Muscle of back (tissue), 13 donors: Measurements from ENCODE around the gene OOSP2. TPM values are rescaled to one million over a fixed set of nuclear protein-coding genes. Genes with fewer than 3 reads are reported as not detected.
"Not testable (repeated sequence)": the region's sequence is repeated elsewhere in the genome, so short reads cannot be mapped to it uniquely, and the experiment has no call there.

Experiments
- DNase-seq, 3 donors: peaks; one replicate each; pipeline versions ENCODE4 v3.0.0 to v3.0.0-alpha.2; 2013
- long read RNA-seq, 9 donors: transcript quantifications; one replicate each; lab custom pipeline, GENCODE V29; 2026
- polyA plus RNA-seq, 10 donors: library from polyadenylated mRNA; unstranded; fragments of 120-200 nt; gene quantifications; one replicate each; pipeline ENCODE4 v1.2.1, GENCODE V29; 2013; ENCODE audit not compliant: insufficient read length in 10 of 10

Gene OOSP2, protein sequence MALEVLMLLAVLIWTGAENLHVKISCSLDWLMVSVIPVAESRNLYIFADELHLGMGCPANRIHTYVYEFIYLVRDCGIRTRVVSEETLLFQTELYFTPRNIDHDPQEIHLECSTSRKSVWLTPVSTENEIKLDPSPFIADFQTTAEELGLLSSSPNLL
- not detected for polyA plus RNA-seq
- long read RNA-seq, donor 1, result 0 reads
- long read RNA-seq, donor 2, result 0 reads
- long read RNA-seq, donor 3, result 0 reads
- long read RNA-seq, donor 4, result 0 reads
- long read RNA-seq, donor 5, result 0 reads
- long read RNA-seq, donor 6, result 0 reads
- long read RNA-seq, donor 7, result 0 reads
- long read RNA-seq, donor 8, result 0 reads
- long read RNA-seq, donor 9, result 0 reads

DNA sequence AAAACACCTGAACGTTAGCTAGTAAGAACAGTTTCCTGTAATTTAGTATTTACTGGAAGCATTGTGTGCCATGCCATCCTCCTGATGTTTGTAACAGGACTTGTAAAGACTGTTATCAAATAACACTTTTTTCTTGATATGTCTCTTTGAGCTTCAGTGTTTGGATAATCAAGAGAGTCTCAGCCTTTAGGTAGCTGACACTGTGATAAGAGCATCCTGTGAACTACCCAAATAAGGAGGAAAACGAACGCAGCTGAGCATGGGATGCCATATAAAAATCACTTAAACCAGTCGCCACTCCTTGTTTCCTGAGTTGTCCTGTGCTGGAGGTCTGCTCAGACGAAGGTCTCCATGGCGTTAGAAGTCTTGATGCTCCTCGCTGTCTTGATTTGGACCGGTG is at the start of gene OOSP2:
TSS of gene OOSP2 (plus strand) at position 301 of the 400 bp plus-strand sequence. CDS start at position 352, 51 bp downstream.
- DNase-seq, result no peak

DNA sequence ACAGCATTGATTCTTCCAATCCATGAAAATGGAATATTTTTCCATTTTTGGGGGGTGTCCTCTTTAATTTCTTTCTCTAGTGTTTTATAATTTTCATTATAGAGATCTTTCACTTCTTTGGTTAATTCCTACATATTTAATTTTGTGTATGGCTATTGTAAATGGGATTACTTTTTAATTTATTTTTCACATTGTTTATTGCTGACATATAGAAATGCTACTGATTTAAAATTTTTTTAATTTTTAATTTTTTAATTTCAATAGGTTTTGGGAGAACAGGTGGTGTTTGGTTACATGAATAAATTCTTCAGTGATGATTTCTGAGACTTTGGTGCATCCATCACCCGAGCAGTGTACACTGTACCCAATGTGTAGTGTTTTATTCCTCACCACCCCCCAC is 49.8 kb upstream of the OOSP2 start:
- DNase-seq, result no peak

DNA sequence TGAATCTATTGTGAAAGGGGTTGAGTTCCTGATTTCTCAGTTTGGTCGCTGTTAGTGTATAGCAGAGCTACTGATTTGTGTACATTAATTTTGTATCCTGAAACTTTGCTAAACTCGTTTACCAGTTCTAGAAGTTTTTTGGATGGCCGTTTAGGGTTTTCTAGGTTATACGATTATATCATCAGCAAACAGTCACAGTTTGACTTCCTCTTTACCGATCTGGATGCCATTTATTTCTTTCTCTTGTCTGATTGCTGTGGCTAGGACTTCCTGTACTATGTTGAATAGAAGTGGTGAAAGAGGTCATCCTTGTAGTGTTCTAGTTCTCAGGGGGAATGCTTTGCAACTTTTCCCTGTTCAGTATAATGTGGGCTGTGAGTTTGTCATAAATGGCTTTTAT is 47.8 kb upstream of the OOSP2 start:
- no peak for DNase-seq

DNA sequence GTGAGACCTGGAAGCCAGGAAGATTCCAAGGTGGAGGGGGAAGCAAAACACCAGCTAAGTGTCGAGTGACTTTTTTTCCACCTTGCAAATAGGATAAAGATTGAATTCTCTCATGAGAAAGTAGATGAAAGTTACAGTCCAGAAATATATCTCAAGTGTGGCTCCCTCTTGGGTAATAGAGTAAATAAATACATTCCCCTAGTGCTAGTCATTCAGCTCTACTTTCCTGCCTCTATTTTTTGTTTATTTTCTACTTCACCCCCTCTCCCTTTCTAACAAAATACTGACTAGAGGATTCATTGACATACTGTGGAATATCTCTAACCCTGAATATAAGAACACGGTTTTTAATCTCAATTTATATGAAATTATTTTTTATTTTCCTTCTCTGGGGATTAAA is 42.4 kb upstream of the OOSP2 start:
- DNase-seq, result no peak

DNA sequence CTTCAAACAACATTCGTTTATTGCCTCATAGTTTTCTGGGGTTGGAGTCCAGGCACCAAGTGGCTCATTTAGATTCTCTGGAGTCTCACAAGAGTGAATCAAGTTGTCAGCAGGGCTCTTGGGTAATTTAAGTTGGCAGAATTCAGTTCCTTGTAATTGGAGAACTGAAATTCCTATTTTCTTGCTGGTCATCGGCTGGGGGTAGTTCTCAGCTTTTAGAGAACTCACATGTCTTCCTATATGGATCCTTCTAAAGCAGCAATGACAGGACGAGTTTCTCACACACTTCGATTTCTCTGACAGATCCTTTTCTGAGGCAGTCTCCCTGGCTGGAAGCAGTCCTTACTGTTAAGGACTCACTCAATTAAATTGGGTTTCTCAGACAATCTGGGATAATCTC is 40.5 kb upstream of the OOSP2 start:
- DNase-seq, result peak in 1 of 3 donors; percentile 6

DNA sequence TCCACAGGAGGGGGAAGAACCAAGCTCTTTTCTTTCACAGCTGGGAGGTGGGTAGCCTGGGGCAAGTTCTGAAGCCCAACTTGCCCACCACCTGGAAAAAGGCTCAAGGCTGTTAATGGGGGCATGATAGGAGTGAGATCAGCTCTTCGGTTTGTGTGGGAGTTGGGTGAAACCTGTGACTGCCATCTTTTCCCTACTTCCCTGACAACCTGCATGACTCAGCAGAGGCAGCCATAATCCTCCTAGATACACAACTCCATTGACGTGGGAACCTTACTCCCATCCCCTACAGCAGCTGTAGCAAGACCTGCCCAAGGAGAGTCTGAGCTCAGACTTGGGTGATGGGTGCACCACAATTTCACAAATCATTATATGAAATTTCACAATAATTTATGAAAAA is 36.5 kb upstream of the OOSP2 start:
- no peak for DNase-seq

DNA sequence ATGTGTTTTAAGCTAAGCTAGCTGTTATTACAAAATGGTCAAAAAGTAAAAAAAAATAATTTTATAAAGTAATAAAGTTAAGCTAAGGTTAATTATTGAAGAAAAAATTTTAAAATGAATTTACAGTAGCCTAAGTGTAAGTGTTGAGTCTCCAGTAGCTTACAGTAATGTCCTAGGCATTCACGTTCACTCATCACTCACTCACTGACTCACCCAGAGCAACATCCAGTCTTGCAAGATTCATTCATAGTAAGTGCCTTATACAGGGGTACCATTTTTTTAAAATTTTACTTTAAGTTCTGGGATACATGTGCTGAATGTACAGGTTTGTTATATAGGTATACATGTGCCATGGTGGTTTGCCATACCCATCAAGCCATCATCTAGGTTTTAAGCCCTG is 34.8 kb upstream of the OOSP2 start:
- no peak for DNase-seq

DNA sequence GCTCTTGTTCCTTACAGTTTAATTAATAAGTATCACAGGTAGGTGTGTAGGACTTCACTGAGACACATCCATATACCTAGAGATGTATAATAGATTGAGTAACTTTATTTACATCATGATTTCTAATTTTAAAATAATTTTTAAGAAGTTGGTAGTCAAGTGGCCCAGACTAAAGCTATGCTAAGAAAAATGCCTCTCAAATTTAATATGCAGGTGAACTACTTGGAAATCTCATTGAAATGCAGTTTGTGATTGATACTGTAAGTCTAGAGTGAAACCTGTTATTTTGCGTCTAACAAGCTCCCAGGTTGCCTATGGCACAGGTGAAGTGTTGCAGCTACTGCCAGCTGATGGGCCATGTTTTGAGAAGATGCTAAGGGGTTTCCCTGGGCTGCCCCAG is 23.3 kb upstream of the OOSP2 start, which contains the start of gene OOSP4B:
TSS of gene OOSP4B (plus strand) at position 301 of the 400 bp plus-strand sequence.
- DNase-seq, result no peak

DNA sequence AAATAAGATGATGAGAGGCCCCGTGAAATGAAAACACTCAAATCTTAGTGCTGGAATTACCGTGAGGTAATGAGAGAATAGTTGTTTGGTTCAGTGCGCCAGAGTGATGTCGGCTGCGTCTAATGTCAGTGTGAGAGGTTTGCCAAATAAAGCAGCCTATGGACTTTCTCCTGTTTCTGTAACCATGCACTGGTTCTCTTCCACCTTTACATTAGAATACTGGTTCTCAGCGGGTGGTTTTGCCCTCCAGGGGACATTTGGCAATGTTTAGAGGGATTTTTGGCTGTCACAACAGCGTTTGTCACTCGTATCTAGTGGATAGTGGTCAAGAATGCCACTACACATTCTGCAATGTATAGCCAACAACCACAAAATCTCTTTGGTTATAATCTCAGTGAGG is 22.2 kb upstream of the OOSP2 start:
- no peak for DNase-seq

DNA sequence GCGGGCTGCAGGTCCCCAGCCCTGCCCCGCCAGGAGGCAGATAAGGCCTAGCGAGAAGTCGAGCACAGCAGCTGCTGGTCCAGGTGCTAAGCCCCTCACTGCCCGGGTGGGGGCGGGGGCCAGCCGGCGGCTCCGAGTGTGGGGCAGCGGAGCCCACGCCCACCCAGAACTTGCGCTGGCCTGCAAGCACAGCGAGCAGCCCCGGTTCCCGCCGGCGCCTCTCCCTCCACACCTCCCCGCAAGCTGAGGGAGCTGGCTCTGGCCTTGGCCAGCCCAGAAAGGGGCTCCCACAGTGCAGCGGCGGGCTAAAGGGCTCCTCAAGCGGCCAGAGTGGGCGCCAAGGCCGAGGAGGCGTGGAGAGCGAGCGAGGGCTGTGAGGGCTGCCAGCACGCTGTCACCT is 19.8 kb upstream of the OOSP2 start:
- not testable (repeated sequence) for DNase-seq

DNA sequence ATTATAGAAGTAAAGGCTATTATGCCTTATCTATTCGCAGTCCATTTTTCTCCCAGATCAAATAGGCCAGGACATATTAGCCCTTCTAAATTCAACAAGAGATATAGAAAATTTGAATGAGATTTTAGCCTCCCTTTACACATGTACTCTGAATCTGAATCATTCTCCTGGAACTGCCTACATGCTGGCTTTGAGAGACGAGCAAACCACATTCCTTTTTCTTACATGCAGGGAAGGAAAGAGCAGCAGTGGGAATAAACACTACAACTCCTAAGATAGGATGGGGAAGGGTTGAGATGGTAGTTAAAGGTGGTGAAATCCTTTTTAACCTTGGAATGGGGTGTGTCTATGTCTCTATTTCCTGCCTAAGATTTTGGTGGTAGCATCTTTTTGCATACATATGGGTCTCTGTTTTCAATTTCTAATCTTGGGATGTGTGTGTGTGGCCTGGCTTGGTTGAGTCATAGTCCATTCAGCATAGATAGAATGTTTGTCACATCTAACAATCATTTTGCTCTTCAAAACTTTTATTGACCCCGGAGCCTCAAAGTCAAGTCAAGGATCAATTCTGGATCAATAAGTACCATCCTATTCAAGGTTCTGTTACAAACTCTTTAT is 11.1 kb upstream of the OOSP2 start:
- no peak for DNase-seq

DNA sequence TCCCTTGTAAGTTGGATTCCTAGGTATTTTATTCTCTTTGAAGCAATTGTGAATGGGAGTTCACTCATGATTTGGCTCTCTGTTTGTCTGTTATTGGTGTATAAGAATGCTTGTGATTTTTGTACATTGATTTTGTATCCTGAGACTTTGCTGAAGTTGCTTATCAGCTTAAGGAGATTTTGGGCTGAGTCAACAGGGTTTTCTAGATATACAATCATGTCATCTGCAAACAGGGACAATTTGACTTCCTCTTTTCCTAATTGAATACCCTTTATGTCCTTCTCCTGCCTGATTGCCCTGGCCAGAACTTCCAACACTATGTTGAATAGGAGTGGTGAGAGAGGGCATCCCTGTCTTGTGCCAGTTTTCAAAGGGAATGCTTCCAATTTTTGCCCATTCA is 10.2 kb downstream of the OOSP2 start:
- DNase-seq, result not testable (repeated sequence)

DNA sequence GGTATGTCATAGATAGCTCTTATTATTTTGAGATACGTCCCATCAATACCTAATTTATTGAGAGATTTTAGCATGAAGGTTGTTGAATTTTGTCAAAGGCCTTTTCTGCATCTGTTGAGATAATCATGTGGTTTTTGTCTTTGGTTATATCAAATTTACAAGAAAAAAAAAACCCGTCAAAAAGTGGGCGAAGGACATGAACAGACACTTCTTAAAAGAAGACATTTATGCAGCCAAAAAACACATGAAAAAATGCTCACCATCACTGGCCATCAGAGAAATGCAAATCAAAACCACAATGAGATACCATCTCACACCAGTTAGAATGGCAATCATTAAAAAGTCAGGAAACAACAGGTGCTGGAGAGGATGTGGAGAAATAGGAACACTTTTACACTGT is 10.6 kb downstream of the OOSP2 start:
- not testable (repeated sequence) for DNase-seq

DNA sequence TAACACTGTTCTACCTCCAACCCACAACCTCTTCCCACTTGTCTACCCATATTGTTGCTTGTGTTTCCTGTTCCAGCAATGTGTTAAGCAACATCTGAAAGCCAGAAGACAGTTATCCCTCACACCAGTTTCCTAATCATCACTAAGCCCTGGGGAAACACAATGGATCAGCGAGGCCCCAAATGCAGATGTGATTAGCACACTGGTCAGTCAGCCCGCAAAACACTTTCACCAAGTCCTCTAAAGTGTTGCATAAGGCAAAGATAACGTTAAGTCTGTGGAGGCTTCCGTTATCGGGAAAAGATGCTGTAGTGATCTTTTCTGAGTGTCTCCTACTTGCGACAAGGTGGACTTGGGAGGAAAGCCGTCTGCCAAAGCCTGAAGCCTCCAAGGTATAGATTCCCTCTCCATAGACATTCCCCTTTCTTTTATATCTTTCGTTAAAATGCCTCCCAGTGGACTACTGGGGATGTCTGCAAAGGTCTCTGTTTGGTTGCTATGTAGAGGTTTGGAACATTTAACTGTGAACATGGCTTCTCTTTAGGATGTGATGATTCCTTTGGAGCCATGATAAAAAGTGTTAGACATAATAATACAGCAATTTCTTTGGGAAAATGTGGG is 16.2 kb downstream of the OOSP2 start, which contains the start of gene MS4A3:
TSS of gene MS4A3 (plus strand) at position 317 of the 621 bp plus-strand sequence. CDS start 4,496 bp downstream, outside the sequence.
- no peak for DNase-seq

DNA sequence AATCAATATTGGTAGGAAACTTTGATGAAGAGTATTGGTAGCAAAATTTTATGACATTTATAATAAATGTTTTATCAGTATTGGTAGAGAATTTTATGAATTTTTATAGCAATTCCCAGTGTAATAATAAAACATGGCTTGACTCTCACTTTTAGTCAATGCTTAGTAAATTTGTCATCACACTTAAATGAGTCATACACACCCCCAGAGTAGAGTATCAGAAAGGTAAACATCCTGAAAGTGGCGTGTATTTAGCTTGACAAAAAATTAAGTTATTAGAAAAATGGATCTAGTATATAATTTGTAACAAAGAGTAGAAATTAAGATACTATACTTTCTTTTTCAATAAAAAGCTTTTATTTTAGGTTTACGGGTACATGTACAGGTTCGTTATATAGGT is 18.8 kb downstream of the OOSP2 start:
- no peak for DNase-seq

DNA sequence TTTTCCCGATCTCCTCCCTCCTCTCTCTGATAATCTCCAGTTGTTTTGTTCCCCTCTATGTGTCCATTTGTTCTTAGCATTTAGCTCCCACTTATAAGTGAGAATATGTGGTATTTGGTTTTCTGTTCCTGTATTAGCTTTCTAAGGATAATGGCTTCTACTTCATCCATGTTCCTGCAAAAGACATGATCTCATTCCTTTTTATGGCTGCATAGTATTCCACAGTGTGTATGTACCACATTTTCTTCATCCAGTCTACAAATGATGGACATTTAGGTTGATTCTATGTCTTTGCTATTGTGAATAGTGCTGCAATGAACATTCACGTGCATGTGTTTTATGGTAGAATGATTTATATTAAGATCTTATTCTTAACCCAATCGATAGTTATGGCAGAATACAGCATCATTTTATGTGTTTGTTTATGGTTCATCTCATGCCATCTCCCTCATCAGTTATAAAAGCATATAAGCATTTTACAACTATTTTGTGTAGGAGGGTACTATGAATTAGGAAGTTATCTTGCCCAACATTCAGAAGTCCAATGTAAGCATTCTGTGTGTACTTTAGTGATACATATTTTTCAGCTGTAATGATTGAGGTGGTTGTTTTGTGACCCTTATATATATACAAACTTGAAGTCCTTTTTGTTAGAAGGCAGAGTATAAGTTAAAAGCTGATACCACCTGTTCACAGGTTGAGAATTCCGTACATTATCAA is 19.5 kb downstream of the OOSP2 start:
- no peak for DNase-seq

DNA sequence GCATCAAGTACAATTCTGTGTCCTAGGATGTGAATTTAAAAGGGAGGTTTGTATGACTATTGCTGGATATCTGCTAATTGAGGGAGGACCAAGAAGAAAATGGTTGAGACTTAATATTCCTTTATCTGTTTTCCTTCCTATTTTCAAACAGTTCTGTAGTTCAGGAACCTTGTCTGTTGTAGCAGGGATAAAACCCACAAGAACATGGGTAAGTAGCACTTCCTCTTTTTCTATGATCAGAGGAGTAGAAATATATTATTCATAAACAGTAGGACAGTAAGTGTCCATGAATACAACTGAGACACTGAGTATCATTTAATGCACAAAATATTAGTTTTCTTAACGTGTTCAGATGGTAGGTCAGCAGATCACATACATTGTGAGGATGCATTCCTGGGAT is 23.9 kb downstream of the OOSP2 start:
- DNase-seq, result no peak

DNA sequence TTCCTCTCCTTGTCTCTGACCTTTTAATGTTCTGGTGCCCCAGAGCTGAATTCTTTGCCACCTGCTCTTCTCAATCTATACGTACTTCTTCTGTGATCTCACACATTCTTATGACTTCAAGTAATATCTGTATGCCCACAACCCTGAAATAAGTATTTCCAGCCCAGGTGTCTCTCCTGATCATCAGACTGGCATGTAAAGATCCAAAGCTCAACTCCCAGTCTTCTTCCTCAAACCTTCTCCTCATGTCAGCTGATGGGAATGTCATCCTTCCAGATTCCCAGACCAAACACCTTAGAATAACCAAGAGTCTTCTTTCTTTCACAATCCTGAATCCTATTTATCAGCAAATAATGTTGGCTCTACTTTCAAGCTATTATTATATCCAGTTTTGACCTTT is 25.6 kb downstream of the OOSP2 start:
- no peak for DNase-seq

DNA sequence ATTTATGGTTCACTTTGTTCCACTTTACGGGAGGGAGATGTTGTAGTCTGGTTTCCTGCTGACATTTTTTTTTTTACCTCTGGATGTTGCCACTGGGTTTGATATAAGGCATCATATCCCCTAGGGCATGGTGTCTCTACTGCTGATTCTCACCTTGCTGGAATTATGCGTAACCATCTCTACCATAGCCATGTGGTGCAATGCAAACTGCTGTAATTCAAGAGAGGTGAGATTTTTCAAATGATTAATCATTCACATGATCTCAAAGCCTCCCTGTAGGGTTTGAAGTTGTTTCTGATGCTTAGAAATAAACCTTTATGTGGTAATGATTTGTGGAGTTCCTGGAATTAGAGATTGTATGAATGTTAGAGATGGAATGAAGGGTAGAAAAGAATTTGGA is 29.2 kb downstream of the OOSP2 start:
- no peak for DNase-seq

DNA sequence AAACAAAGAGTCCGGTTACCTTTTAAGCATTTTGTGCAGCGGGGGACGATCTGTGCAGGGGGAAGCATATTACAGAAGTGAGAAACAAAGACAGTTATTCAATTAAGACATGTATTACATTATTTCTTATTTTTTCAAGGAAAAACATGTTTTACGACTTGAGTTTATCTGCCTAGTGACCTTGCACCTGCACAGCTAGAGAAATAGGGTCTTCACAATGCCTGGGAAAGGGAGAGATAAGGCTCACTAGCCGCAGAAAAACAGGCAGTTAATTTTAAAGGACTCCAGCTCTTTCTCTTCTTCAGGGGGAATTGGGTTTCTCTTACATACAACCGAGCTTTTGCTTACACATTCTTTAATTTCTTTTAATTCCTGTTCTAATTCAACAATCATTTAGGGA is 31.4 kb downstream of the OOSP2 start:
- DNase-seq, result not testable (repeated sequence)

DNA sequence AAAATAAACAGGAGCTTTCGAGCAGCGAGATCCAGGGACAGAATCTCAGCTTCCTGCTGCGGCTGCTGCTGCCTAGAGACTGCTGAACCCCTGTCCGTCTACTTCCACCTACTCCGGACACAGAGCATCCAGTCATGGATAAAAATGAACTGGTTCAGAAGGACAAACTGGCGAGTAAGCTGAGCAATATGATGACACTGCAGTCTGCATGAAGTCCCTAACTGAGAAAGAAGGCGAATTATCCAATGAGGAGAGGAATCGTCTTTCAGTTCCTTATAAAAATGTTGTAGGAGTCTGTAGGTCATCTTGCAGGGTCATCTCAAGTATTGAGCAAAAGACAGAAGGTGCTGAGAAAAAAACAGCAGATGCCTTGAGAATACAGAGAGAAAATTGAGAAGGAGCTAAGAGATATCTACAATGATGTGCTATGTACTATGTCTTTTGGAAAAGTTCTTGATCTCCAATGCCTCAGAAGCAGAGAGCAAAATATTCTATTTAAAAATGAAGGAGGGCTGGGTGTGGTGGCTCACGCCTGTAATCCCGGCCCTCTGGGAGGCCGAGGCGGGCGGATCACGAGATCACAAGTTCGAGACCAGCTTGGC is 37.1 kb downstream of the OOSP2 start:
- no peak for DNase-seq

DNA sequence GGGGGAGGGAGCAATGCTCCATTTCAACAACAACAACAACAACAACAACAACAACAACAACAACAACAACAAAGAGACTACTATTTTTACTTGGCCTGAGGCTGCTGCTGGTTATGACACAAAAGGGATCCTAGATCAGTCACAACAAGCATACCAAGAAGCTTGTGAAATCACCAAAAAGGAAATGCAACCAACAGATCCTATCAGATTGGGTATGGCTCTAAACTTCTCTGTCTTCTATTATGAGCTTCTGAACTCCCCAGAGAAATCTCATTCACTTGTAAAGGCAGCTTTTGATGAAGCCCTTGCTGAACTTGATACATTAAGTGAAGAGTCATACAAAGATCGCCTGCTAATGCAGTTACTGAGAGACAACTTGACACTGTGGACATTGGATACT is 37.8 kb downstream of the OOSP2 start:
- no peak for DNase-seq
